Stimulated activated CD4-positive, alpha-beta T cell treated with anti-CD3 and anti-CD28 coated beads, Interleukin-12 subunit alpha, Interleukin-12 subunit beta, amount 100 ng/mL, for 24 hours (primary cell): ENCODE measurements around the gene GLTP.
"Not testable (repeated sequence)": the region's sequence is repeated elsewhere in the genome, so short reads cannot be mapped to it uniquely, and the experiment has no call there.

ENCODE experiments used
- DNase-seq, 2 experiments: peaks; one replicate each; pipeline ENCODE4 v3.0.0-alpha.2; 2020; ENCODE audit warnings: low read depth in 2 of 2

Gene GLTP

GRCh38 chr12:109880043-109880931 lies at the start of gene GLTP:
Gene GLTP, minus strand, starts transcription at chr12:109880541. Its CDS starts 167 bp downstream, at chr12:109880374.
- peak; percentile 76 to 78 for DNase-seq

GRCh38 chr12:109929326-109929725 lies 49.0 kb upstream of the GLTP start:
- not testable (repeated sequence) for DNase-seq

- DNase-seq, result no peak
Observed at GRCh38 chr12:109928058-109928656, 47.8 kb upstream of the GLTP start.

GRCh38 chr12:109927622-109928021 lies 47.3 kb upstream of the GLTP start:
- DNase-seq, result peak in 1 of 2 experiments; percentile 22

GRCh38 chr12:109926488-109927210 lies 46.3 kb upstream of the GLTP start:
- DNase-seq, result no peak

- no peak for DNase-seq
Observed at GRCh38 chr12:109926016-109926415, 45.7 kb upstream of the GLTP start.

GRCh38 chr12:109925185-109925840 lies 45.0 kb upstream of the GLTP start:
- DNase-seq, result no peak

GRCh38 chr12:109923481-109924245 lies 43.3 kb upstream of the GLTP start:
- DNase-seq, result no peak

- DNase-seq, result no peak
Observed at GRCh38 chr12:109923038-109923437, 42.7 kb upstream of the GLTP start.

GRCh38 chr12:109921982-109922381 lies 41.6 kb upstream of the GLTP start:
- DNase-seq, result no peak

- no peak for DNase-seq
Observed at GRCh38 chr12:109920261-109920780, 40.0 kb upstream of the GLTP start.

- no peak for DNase-seq
Observed at GRCh38 chr12:109919456-109919855, 39.1 kb upstream of the GLTP start.

- no peak for DNase-seq
Observed at GRCh38 chr12:109916045-109916444, 35.7 kb upstream of the GLTP start.

- no peak for DNase-seq
Observed at GRCh38 chr12:109915171-109916040, 35.1 kb upstream of the GLTP start.

GRCh38 chr12:109914461-109914860 lies 34.1 kb upstream of the GLTP start:
- no peak for DNase-seq

- no peak for DNase-seq
Observed at GRCh38 chr12:109912855-109913321, 32.5 kb upstream of the GLTP start.

- no peak for DNase-seq
Observed at GRCh38 chr12:109910969-109911348, 30.6 kb upstream of the GLTP start.

GRCh38 chr12:109910254-109910968 lies 30.1 kb upstream of the GLTP start:
- no peak for DNase-seq

GRCh38 chr12:109905301-109905700 lies 25.0 kb upstream of the GLTP start:
- no peak for DNase-seq
